AG04449 (cell line): Measurements from ENCODE around the gene CFAP20DC.

Experiments
- CTCF ChIA-PET: fragments of 350-600 bp; formaldehyde crosslinking; extraction: SDS; loops from one replicate; lab custom pipeline; 2021; ENCODE audit warnings: antibody characterized with exemption; lab: Yijun Ruan, JAX
- POLR2A ChIA-PET: fragments of 400-600, 350-600 bp; formaldehyde crosslinking; extraction: SDS; loops from one replicate; lab custom pipeline; 2020; ENCODE audit warnings: antibody characterized with exemption, inconsistent platforms; lab: Yijun Ruan, JAX
- DNase-seq: peaks from one replicate; pipeline ENCODE4 v3.0.0-alpha.2; 2010; ENCODE audit warnings: low read depth, low spot score
- H3K4me3 ChIP-seq: 2 replicates; pipeline ENCODE4 v1.5.1; 2011; ENCODE audit warnings: low read depth, mild to moderate bottlenecking, control low read depth, low read length
- TF ChIP-seq, protein P1 (sequence below): IDR thresholded peaks from one replicate; pipeline ENCODE4 v1.5.1; 2011; ENCODE audit warnings: mild to moderate bottlenecking, moderate library complexity, low read length, control low read depth, inconsistent platforms; ENCODE audit not compliant: insufficient read depth; ENCODE audit errors: missing control alignments

The CFAP20DC gene

DNA sequence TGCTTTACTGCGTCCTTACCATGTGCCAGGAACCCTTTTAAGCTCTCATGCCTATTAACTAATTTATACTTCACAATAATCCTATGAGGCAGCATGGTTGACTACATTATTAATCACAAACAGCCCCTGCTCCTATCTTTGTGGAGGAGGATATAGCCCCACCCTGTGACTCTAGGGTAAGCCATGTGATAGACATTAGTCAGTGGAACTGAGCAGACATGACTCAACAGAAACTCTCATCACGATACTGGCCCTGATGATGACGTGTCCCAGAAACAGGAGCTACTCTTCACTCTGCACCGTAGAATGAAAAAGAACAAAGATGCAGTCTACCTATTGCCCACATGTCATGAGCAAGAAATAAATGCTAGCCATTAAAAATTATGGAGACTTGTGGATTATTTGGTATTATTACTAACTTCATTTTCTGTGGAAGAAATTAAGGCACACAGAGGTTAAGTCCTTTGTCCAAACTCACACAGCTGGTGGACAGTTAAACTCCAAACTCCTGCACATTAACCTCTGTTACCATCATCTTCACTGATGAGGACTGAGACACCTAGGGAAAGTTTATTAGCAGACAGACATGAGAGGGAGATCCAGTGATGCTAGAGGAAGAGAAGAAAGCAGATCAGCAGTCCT is 51.2 kb downstream of the CFAP20DC start:
- CTCF ChIA-PET, result interaction anchor here (1.0 to 3.6 kb wide), 8 partner anchors 10 to 859 kb away, joined by 3 to 18 read pairs (median 3); no protein-coding TSS in a partner anchor
- no peak overlapping the region for H3K4me3 ChIP-seq
- POLR2A ChIA-PET, result interaction anchor here (0.6 kb wide), 1 partner anchor 9 kb away, joined by 3 read pairs; no protein-coding TSS in a partner anchor
- TF ChIP-seq, protein P1, sequence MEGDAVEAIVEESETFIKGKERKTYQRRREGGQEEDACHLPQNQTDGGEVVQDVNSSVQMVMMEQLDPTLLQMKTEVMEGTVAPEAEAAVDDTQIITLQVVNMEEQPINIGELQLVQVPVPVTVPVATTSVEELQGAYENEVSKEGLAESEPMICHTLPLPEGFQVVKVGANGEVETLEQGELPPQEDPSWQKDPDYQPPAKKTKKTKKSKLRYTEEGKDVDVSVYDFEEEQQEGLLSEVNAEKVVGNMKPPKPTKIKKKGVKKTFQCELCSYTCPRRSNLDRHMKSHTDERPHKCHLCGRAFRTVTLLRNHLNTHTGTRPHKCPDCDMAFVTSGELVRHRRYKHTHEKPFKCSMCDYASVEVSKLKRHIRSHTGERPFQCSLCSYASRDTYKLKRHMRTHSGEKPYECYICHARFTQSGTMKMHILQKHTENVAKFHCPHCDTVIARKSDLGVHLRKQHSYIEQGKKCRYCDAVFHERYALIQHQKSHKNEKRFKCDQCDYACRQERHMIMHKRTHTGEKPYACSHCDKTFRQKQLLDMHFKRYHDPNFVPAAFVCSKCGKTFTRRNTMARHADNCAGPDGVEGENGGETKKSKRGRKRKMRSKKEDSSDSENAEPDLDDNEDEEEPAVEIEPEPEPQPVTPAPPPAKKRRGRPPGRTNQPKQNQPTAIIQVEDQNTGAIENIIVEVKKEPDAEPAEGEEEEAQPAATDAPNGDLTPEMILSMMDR, result no peak
- DNase-seq, result peak; percentile 78

DNA sequence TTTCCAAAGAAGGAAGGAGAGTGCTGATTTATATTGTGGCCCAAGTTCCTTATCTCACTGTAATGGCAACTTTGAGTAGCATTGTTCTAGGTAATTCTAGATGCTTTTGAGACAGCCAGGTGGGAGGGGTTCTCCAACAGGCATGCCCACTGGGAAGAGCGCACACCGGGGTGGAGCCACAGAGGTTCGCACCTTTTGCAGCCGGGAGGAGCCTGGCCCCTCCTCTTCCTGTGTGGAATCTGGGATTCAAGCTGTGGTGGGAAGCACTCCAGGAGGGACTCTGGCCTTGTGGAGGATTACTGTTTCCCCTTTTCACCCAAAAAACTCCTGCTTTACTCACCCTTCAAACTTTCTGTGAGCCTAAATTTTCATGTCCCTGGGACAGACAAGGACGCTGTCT is 53.1 kb downstream of the CFAP20DC start:
- ChIA-PET CTCF (interaction anchor here (0.6 to 3.6 kb wide), 6 partner anchors 9 to 861 kb away, joined by 3 to 18 read pairs (median 4); no protein-coding TSS in a partner anchor), POLR2A (no interaction called here)
- DNase-seq, result no peak
- H3K4me3 ChIP-seq, result no peak overlapping the region
- TF ChIP-seq, protein P1, result no peak

DNA sequence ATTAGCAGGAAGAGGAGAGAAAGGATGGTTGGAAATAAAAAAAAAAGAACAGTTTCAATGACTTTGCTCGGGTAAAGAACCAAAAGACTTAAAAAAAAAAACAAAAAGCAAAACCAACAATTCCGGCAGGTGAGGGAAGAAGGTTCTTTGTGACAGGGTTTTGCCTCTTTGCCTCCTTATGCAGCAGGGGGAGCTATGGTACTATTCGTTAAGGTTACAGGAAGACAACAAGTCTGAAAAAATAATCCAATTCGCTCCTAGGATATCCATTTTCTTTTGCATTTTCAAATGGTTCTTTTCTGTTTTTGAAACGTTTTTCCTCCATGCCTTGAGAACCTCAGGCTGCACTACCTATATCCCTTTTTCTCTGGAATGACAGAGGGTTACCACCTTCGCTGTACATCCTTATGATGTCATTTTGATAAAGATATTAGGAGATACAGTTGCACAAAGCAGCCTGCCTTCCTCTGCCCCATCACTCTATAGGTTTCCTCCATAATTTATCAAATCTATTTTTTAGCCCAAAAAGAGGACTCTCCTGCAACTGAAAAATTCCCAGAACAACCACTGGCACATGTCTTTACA is 55.0 kb downstream of the CFAP20DC start:
- no peak for DNase-seq
- no peak overlapping the region for H3K4me3 ChIP-seq
- ChIA-PET CTCF (interaction anchor here (0.6 to 2.5 kb wide), 18 partner anchors 9 to 1332 kb away, joined by 3 to 14 read pairs (median 3); no protein-coding TSS in a partner anchor), POLR2A (no interaction called here)
- TF ChIP-seq, protein P1, result peak; percentile 75

DNA sequence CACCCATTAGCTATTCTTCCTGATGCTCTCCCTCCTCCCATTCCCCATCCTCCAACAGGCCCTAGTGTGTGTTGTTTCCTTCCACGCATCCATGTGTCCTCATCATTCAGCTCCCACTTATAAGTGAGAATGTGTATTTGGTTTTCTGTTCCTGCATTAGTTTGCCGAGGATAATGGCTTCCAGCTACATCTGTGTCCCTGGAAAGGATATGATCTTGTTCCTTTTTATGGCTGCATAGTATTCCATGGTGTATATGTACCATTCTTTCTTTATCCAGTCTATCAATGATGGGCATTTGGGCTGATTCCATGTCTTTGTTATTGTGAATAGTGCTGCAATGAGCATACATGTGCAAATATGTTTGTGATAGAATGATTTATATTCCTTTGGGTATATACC is 56.3 kb downstream of the CFAP20DC start:
- POLR2A ChIA-PET, result no interaction called here
- CTCF ChIA-PET, result interaction anchor here (1.0 to 2.5 kb wide), 12 partner anchors 9 to 865 kb away, joined by 3 to 14 read pairs (median 4); no protein-coding TSS in a partner anchor

DNA sequence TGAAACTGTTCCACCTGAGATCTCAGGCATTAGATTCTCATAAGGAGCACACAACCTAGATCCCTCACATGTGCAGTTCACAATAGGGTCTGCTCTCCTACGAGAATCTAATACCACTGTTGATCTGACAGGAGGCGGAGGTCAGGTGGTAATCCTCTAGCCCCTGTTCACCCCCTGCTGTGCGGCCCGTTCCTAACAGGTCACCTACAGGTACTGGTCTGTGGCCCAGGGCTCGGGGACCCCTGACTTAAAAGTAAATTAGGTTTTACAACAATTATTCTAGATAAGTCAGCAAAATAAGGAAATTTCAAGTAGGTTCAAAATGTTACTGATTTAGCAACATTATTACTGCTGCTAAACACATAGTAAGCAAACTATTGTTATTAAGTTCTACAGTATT is 58.2 kb downstream of the CFAP20DC start:
- no peak overlapping the region for H3K4me3 ChIP-seq
- no peak for DNase-seq
- CTCF ChIA-PET, result no interaction called here
- POLR2A ChIA-PET, result no interaction called here
- TF ChIP-seq, protein P1, result no peak

More for the DNA sequence above, 56.3 kb downstream of the CFAP20DC start:
- no peak for DNase-seq
- TF ChIP-seq, protein P1, result no peak
- no peak overlapping the region for H3K4me3 ChIP-seq

DNA sequence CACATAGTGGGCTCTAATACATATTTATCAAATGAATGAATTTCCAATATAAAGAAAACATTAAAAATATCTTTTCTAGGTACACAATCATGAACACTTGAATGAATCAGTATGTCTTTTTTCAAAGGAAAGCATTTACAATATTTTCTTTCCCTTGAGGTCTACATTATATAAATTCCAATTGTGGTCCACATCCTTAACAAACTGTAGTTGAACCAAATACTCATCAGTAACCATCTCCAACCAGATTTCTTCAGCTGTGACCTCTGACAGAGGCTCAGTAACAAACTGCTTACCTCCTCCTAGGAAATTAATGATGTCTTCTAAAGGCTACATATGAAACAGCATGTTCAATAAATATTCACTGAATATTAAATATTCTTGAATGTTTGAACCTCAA is 58.8 kb downstream of the CFAP20DC start:
- POLR2A ChIA-PET, result no interaction called here
- no peak overlapping the region for H3K4me3 ChIP-seq
- no peak for DNase-seq
- CTCF ChIA-PET, result no interaction called here
- TF ChIP-seq, protein P1, result no peak
